Measurements from ENCODE around the gene PAK5. TPM values are rescaled to one million over a fixed set of nuclear protein-coding genes. Genes with fewer than 3 reads are reported as not detected.

Gene PAK5
- total RNA-seq, 1 experiment from 2014 or later: not detected

GRCh38 chr20:9761476-9761875 is 77.4 kb downstream of the PAK5 start:
- Histone ChIP-seq H3K4me3 (replicated peaks in 1 of 2; ENCODE audit: low read depth in 1 of 2, low read length in 2 of 2) (no peak overlapping the region), H3K4me1 (ENCODE audit: control insufficient read depth in 1 of 2, insufficient read depth in 2 of 2, low read length in 2 of 2) (no peaks in the 10 kb centered on the region), H2AFZ (ENCODE audit: low read depth, low read length, poor library complexity, severe bottlenecking) (no peak overlapping the region), H3K9ac (ENCODE audit: low read length) (no peak overlapping the region), H3K27ac (ENCODE audit: low read depth, low read length) (no peak overlapping the region), H3K36me3 (ENCODE audit: control insufficient read depth in 1 of 2, insufficient read depth in 2 of 2, low read length in 2 of 2) (no peaks in the 10 kb centered on the region), H3K4me2 (ENCODE audit: low read length) (no peak overlapping the region), H4K20me1 (ENCODE audit: insufficient read depth) (no peaks in the 10 kb centered on the region), H3K9me2 (ENCODE audit: insufficient read depth) (no peaks in the 10 kb centered on the region), H3K9me3 (ENCODE audit: control insufficient read depth in 1 of 2, insufficient read depth in 1 of 2, low read depth in 1 of 2, low read length in 2 of 2) (no peaks in the 10 kb centered on the region), H3K79me2 (ENCODE audit: insufficient read depth, low read length) (no peaks in the 10 kb centered on the region), H3K27me3 (ENCODE audit: insufficient read depth, low read length) (no peaks in the 10 kb centered on the region)
- ATAC-seq (no peak), DNase-seq (ENCODE audit: low read depth, low spot score) (no peak)
- BruUV-seq (replicated peaks): no TSS peak
- ChIA-PET CTCF (no interaction called here), RAD21 (ENCODE audit: low non-redundant PET in 1 of 2, low total read pairs in 2 of 2, uncharacterized antibody in 2 of 2, unreplicated experiment in 2 of 2) (no interaction called here), POLR2A (no interaction called here)
- intact Hi-C loops (cut with micrococcal nuclease): no loop called here
- TF ChIP-seq SRF (IDR thresholded peaks at IDR 0.05; ENCODE audit: low read depth): no peak
- TF ChIP-seq SP1 (IDR thresholded peaks at IDR 0.05; ENCODE audit: low read depth): no peak
- TF ChIP-seq CTCF (IDR thresholded peaks at IDR 0.05 in 2 of 3, conservative IDR thresholded peaks at IDR 0.05 in 1 of 3; ENCODE audit: borderline replicate concordance in 1 of 3, insufficient read depth in 1 of 3, low read depth in 2 of 3, low read length in 2 of 3): no peak
- TF ChIP-seq ELF1 (IDR thresholded peaks at IDR 0.05; ENCODE audit: borderline replicate concordance, low read depth): no peak
- no peak for TF ChIP-seq POLR2AphosphoS5 (IDR thresholded peaks at IDR 0.05; ENCODE audit: low read depth, low read length)
- TF ChIP-seq REST (IDR thresholded peaks at IDR 0.05; ENCODE audit: low read depth): no peak
- TF ChIP-seq CEBPB (IDR thresholded peaks at IDR 0.05; ENCODE audit: low read depth): no peak
